ENCODE results near the gene SPG21. TPM values are rescaled to one million over a fixed set of nuclear protein-coding genes. Genes with fewer than 3 reads are reported as not detected.

The SPG21 gene
- total and polyA plus RNA-seq, 2 of the 8 experiments (the other 6 are each of a cell fraction or from before 2014, with no cell fraction given), result 67.3 to 72.7 TPM

- TF ChIP-seq ATF3 (IDR thresholded peaks at IDR 0.05; ENCODE audit: insufficient read depth, low read depth, low read length) (no peak), TEAD4 (IDR thresholded peaks at IDR 0.05; ENCODE audit: low read depth, low read length) (no peak), SIRT6 (IDR thresholded peaks at IDR 0.05; ENCODE audit: low read length) (no peak), SRF (IDR thresholded peaks at IDR 0.05; ENCODE audit: low read depth, low read length) (no peak), FOSL1 (IDR thresholded peaks at IDR 0.05; ENCODE audit: insufficient read depth, low read depth, low read length) (no peak)
Observed at GRCh38 chr15:64997066-64997465, 7.4 kb upstream of the SPG21 start (continued).

All from H1 (cell line).